Neural progenitor cell (in vitro differentiated cells): ENCODE measurements around the gene ATG16L2. TPM values are rescaled to one million over a fixed set of nuclear protein-coding genes. Genes with fewer than 3 reads are reported as not detected.

Experiments
- DNase-seq: peaks from one replicate; pipeline ENCODE4 v3.0.0-alpha.2; 2016; ENCODE audit warnings: low spot score
- H2AFZ ChIP-seq: fragments of 200-600 bp; sonication (generic); replicated peaks from 2 replicates; pipeline ENCODE4 v1.6.1; 2016; ENCODE audit warnings: antibody characterized with exemption
- H3F3A ChIP-seq: fragments of 200-600 bp; sonication (generic); 2 replicates; pipeline ENCODE4 v1.6.1; 2016; ENCODE audit warnings: antibody characterized with exemption, low read depth
- H3K27ac ChIP-seq: fragments of 200-600 bp; sonication (generic); 2 replicates; pipeline ENCODE4 v1.5.1; 2016; ENCODE audit warnings: mild to moderate bottlenecking
- H3K27me3 ChIP-seq: fragments of 200-600 bp; sonication (generic); 2 replicates; pipeline ENCODE4 v1.6.1; 2016; ENCODE audit warnings: mild to moderate bottlenecking, moderate library complexity
- H3K36me3 ChIP-seq: fragments of 200-600 bp; sonication (generic); 2 replicates; pipeline ENCODE4 v1.5.1; 2016
- H3K4me1 ChIP-seq: fragments of 200-600 bp; sonication (generic); 2 replicates; pipeline ENCODE4 v1.6.1; 2016; ENCODE audit warnings: mixed run types
- H3K4me2 ChIP-seq: fragments of 200-600 bp; sonication (generic); 2 replicates; pipeline ENCODE4 v1.6.1; 2016
- H3K4me3 ChIP-seq: fragments of 200-600 bp; sonication (generic); 2 replicates; pipeline ENCODE4 v1.5.1; 2016
- H3K79me2 ChIP-seq: fragments of 200-600 bp; sonication (generic); 2 replicates; pipeline ENCODE4 v1.6.1; 2016; ENCODE audit warnings: low read depth
- H3K9ac ChIP-seq: fragments of 200-600 bp; sonication (generic); 2 replicates; pipeline ENCODE4 v1.6.1; 2016
- H3K9me3 ChIP-seq: fragments of 200-600 bp; sonication (generic); 2 replicates; pipeline ENCODE4 v1.5.1; 2016; ENCODE audit warnings: low read depth
- H4K20me1 ChIP-seq: fragments of 200-600 bp; sonication (generic); 2 replicates; pipeline ENCODE4 v1.6.1; 2016; ENCODE audit warnings: low read depth
- H3K27ac Mint-ChIP-seq: 3 replicates; pipeline ENCODE4 v1.8.0; 2021; ENCODE audit warnings: mixed read lengths
- H3K27me3 Mint-ChIP-seq: 2 replicates; pipeline ENCODE4 v1.8.0; 2022; ENCODE audit warnings: low read depth, mild to moderate bottlenecking, inconsistent platforms, moderate library complexity, mixed read lengths; ENCODE audit not compliant: insufficient read depth
- H3K36me3 Mint-ChIP-seq: 3 replicates; pipeline ENCODE4 v1.8.0; 2021; ENCODE audit warnings: mixed read lengths
- H3K4me1 Mint-ChIP-seq: 3 replicates; pipeline ENCODE4 v1.8.0; 2021; ENCODE audit warnings: mixed read lengths
- H3K4me3 Mint-ChIP-seq: 3 replicates; pipeline ENCODE4 v1.8.0; 2021; ENCODE audit warnings: mild to moderate bottlenecking, moderate library complexity, mixed read lengths
- H3K9me3 Mint-ChIP-seq: 3 replicates; pipeline ENCODE4 v1.8.0; 2020; ENCODE audit warnings: mixed read lengths
- CTCF ChIP-seq: fragments of 200-600 bp; sonication (generic); IDR thresholded peaks from 2 replicates; pipeline ENCODE4 v1.5.1; 2017; ENCODE audit warnings: antibody characterized with exemption, mild to moderate bottlenecking
- EZH2 ChIP-seq: fragments of 200-600 bp; sonication (generic); IDR thresholded peaks from 2 replicates; pipeline ENCODE4 v1.6.1; 2017; ENCODE audit warnings: antibody characterized with exemption, mild to moderate bottlenecking, moderate library complexity
- EZH2phosphoT487 ChIP-seq: fragments of 200-600 bp; sonication (generic); IDR thresholded peaks from 2 replicates; pipeline ENCODE4 v1.6.1; 2017; ENCODE audit warnings: antibody characterized with exemption
- total RNA-seq: library from RNA; depleted of rRNA; stranded (reverse); fragments of >200 nt; gene quantifications from 2 replicates; pipeline ENCODE4 v1.2.3, GENCODE V29; 2015; ENCODE audit warnings: low replicate concordance

The ATG16L2 gene
- total RNA-seq, 1 donor from 2014 or later, result 20.5 TPM

GRCh38 chr11:72793076-72793424 is 21.2 kb upstream of the ATG16L2 start:
- Histone ChIP-seq H3K79me2 (no peaks in the 10 kb centered on the region), H4K20me1 (no peaks in the 10 kb centered on the region), H3K4me2 (peak overlapping the region; percentile 57), H3K9ac (no peak overlapping the region), H3K4me3 (peak overlapping the region; percentile 64), H3F3A (peaks cover 6% of the 10 kb centered on the region), H3K36me3 (no peaks in the 10 kb centered on the region), H3K4me1 (peaks cover 10% of the 10 kb centered on the region), H3K9me3 (no peaks in the 10 kb centered on the region), H2AFZ (peak overlapping the region; percentile 84), H3K27ac (no peak overlapping the region), H3K27me3 (no peaks in the 10 kb centered on the region)
- Mint-ChIP-seq H3K27ac (peak overlapping the region; percentile 98), H3K9me3 (no peaks in the 10 kb centered on the region), H3K4me1 (peaks cover 23% of the 10 kb centered on the region), H3K4me3 (peak overlapping the region; percentile 98), H3K27me3 (peaks cover 2% of the 10 kb centered on the region), H3K36me3 (no peaks in the 10 kb centered on the region)
- TF ChIP-seq CTCF (no peak), EZH2phosphoT487 (no peak)
- peak; percentile 27 for DNase-seq

- Histone ChIP-seq H2AFZ (peak within 1 kb of the TSS; percentile 84), H3K9ac (no peak within 1 kb of the TSS), H3K79me2 (no peaks in the 10 kb centered on the region), H3K27ac (no peak within 1 kb of the TSS), H3K36me3 (no peaks in the 10 kb centered on the region), H3K4me3 (peak within 1 kb of the TSS; percentile 64), H3F3A (peaks cover 6% of the 10 kb centered on the region), H3K9me3 (no peaks in the 10 kb centered on the region), H3K4me1 (peaks cover 16% of the 10 kb centered on the region), H4K20me1 (no peaks in the 10 kb centered on the region), H3K27me3 (no peaks in the 10 kb centered on the region), H3K4me2 (peak within 1 kb of the TSS; percentile 57)
- no peaks in the 10 kb centered on the region for H3K36me3 Mint-ChIP-seq
- H3K27ac Mint-ChIP-seq, result peak within 1 kb of the TSS; percentile 98
- TF ChIP-seq CTCF (peak; percentile 99), EZH2 (no peak), EZH2phosphoT487 (no peak)
- H3K27me3 Mint-ChIP-seq, result no peaks in the 10 kb centered on the region
- DNase-seq, result peak; percentile 99
- H3K4me1 Mint-ChIP-seq, result peaks cover 25% of the 10 kb centered on the region
- H3K4me3 Mint-ChIP-seq, result peak within 1 kb of the TSS; percentile 98
- no peaks in the 10 kb centered on the region for H3K9me3 Mint-ChIP-seq
Observed at GRCh38 chr11:72793425-72794367, 20.5 kb upstream of the ATG16L2 start, which contains the start of gene STARD10. Gene STARD10, minus strand, starts transcription at chr11:72794047. Its CDS starts 12,866 bp downstream, at chr11:72781181.

- H2AFZ ChIP-seq, result no peak overlapping the region
- H3K27ac ChIP-seq, result no peak overlapping the region
- no peaks in the 10 kb centered on the region for H3K27me3 ChIP-seq
- Mint-ChIP-seq H3K4me3 (no peak overlapping the region), H3K36me3 (peaks cover 4% of the 10 kb centered on the region), H3K4me1 (peaks cover 13% of the 10 kb centered on the region), H3K27me3 (peaks cover 4% of the 10 kb centered on the region), H3K27ac (peak overlapping the region; percentile 63), H3K9me3 (no peaks in the 10 kb centered on the region)
- no peaks in the 10 kb centered on the region for H3K9me3 ChIP-seq
- H4K20me1 ChIP-seq, result no peaks in the 10 kb centered on the region
- no peak overlapping the region for H3K4me3 ChIP-seq
- H3K4me1 ChIP-seq, result peaks cover 6% of the 10 kb centered on the region
- peak; percentile 1 for DNase-seq
- H3K9ac ChIP-seq, result no peak overlapping the region
- no peak overlapping the region for H3K4me2 ChIP-seq
- TF ChIP-seq CTCF, result no peak
- no peaks in the 10 kb centered on the region for H3F3A ChIP-seq
- H3K79me2 ChIP-seq, result no peaks in the 10 kb centered on the region
- no peaks in the 10 kb centered on the region for H3K36me3 ChIP-seq
Observed at GRCh38 chr11:72798361-72798760, 15.8 kb upstream of the ATG16L2 start.
